ENCODE measurements around the gene PRDM8. TPM values are rescaled to one million over a fixed set of nuclear protein-coding genes. Genes with fewer than 3 reads are reported as not detected.

Gene PRDM8
- total RNA-seq, 1 donor = 3.6 TPM

DNA sequence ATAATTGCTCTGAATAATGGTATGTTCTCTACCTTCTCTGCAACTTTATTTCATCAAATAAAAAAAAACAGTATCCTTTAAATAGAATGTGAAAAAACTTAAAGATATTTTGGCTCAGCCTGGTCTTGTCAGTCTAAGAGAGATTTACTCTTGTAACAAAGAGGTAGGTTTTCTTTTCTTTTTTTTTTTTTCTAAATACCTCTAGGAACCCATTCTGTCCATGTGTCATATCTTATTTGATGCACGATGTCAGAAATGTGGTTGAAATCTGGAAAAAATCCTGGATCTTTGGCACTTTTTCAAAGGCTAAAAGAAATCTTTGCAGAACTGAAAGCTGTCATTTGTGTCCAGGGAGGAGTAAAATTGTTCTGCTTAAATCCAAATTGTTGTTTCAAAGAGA, 51.8 kb downstream of the PRDM8 start:
- Histone ChIP-seq H3K4me2 (ENCODE audit: insufficient read depth, low read length) (peak overlapping the region; percentile 50), H3K79me2 (ENCODE audit: insufficient read depth, low read length) (no peaks in the 10 kb centered on the region), H4K20me1 (ENCODE audit: insufficient read depth, low read length) (no peaks in the 10 kb centered on the region), H3K36me3 (ENCODE audit: insufficient read depth, low read length) (no peaks in the 10 kb centered on the region), H2AFZ (ENCODE audit: low read length) (no peak overlapping the region), H3K27ac (ENCODE audit: low read depth, low read length) (peak overlapping the region; percentile 9), H3K27me3 (ENCODE audit: insufficient read depth, low read length) (no peaks in the 10 kb centered on the region), H3K4me1 (ENCODE audit: insufficient read depth, low read length) (peaks cover 28% of the 10 kb centered on the region), H3K4me3 (ENCODE audit: insufficient read depth, low read length) (no peak overlapping the region), H3K9me3 (ENCODE audit: low read depth, low read length) (no peaks in the 10 kb centered on the region)
- no peak for DNase-seq (ENCODE audit: insufficient read length, low spot score, missing footprints)
- TF ChIP-seq, protein P1, sequence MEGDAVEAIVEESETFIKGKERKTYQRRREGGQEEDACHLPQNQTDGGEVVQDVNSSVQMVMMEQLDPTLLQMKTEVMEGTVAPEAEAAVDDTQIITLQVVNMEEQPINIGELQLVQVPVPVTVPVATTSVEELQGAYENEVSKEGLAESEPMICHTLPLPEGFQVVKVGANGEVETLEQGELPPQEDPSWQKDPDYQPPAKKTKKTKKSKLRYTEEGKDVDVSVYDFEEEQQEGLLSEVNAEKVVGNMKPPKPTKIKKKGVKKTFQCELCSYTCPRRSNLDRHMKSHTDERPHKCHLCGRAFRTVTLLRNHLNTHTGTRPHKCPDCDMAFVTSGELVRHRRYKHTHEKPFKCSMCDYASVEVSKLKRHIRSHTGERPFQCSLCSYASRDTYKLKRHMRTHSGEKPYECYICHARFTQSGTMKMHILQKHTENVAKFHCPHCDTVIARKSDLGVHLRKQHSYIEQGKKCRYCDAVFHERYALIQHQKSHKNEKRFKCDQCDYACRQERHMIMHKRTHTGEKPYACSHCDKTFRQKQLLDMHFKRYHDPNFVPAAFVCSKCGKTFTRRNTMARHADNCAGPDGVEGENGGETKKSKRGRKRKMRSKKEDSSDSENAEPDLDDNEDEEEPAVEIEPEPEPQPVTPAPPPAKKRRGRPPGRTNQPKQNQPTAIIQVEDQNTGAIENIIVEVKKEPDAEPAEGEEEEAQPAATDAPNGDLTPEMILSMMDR (IDR thresholded peaks at IDR 0.05; ENCODE audit: extremely low read depth, low read depth, low read length) = no peak

GRCh38 chr4:80252427-80252826, 55.1 kb downstream of the PRDM8 start:
- Histone ChIP-seq H3K27ac (ENCODE audit: low read depth, low read length) (peak overlapping the region; percentile 38), H3K27me3 (ENCODE audit: insufficient read depth, low read length) (no peaks in the 10 kb centered on the region), H3K4me2 (ENCODE audit: insufficient read depth, low read length) (no peak overlapping the region), H3K9me3 (ENCODE audit: low read depth, low read length) (no peaks in the 10 kb centered on the region), H2AFZ (ENCODE audit: low read length) (no peak overlapping the region), H3K4me3 (ENCODE audit: insufficient read depth, low read length) (no peak overlapping the region), H3K4me1 (ENCODE audit: insufficient read depth, low read length) (peaks cover 53% of the 10 kb centered on the region), H4K20me1 (ENCODE audit: insufficient read depth, low read length) (no peaks in the 10 kb centered on the region), H3K36me3 (ENCODE audit: insufficient read depth, low read length) (no peaks in the 10 kb centered on the region), H3K79me2 (ENCODE audit: insufficient read depth, low read length) (peaks cover 2% of the 10 kb centered on the region)
- no peak for DNase-seq (ENCODE audit: insufficient read length, low spot score, missing footprints)
- TF ChIP-seq, protein P1 (IDR thresholded peaks at IDR 0.05; ENCODE audit: extremely low read depth, low read depth, low read length) = no peak

- Histone ChIP-seq H3K79me2 (ENCODE audit: insufficient read depth, low read length) (peaks cover 2% of the 10 kb centered on the region), H3K4me2 (ENCODE audit: insufficient read depth, low read length) (no peak overlapping the region), H2AFZ (ENCODE audit: low read length) (peak overlapping the region; percentile 34), H3K27ac (ENCODE audit: low read depth, low read length) (peak overlapping the region; percentile 38), H3K4me3 (ENCODE audit: insufficient read depth, low read length) (no peak overlapping the region), H4K20me1 (ENCODE audit: insufficient read depth, low read length) (no peaks in the 10 kb centered on the region), H3K36me3 (ENCODE audit: insufficient read depth, low read length) (no peaks in the 10 kb centered on the region), H3K27me3 (ENCODE audit: insufficient read depth, low read length) (no peaks in the 10 kb centered on the region), H3K4me1 (ENCODE audit: insufficient read depth, low read length) (peaks cover 55% of the 10 kb centered on the region), H3K9me3 (ENCODE audit: low read depth, low read length) (no peaks in the 10 kb centered on the region)
- TF ChIP-seq, protein P1 (IDR thresholded peaks at IDR 0.05; ENCODE audit: extremely low read depth, low read depth, low read length) = no peak
- no peak for DNase-seq (ENCODE audit: insufficient read length, low spot score, missing footprints)
Observed at GRCh38 chr4:80252953-80253352, 55.6 kb downstream of the PRDM8 start.

DNA sequence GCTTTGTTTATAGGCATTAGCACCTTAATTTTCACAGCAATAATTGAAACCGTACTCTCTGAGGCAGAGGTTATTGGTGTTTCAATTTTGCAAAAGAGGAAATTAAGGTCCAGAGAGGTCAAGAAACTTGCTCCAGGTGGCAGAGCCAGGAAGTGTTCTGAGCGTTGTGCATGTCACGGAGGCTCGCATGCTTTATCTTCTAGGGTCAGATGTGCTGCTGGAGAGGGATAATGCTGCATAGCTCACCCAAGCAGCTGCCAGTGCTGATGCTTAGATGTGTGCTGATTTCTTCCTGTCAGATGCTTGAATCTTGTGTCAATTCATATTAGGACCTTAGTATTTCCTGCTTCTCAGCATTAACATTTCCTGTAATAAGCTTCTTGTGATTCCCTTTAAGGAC, 56.2 kb downstream of the PRDM8 start:
- H3K79me2 ChIP-seq (ENCODE audit: insufficient read depth, low read length) = peaks cover 2% of the 10 kb centered on the region
- TF ChIP-seq, protein P1 (IDR thresholded peaks at IDR 0.05; ENCODE audit: extremely low read depth, low read depth, low read length) = no peak
- H3K9me3 ChIP-seq (ENCODE audit: low read depth, low read length) = no peaks in the 10 kb centered on the region
- H3K27ac ChIP-seq (ENCODE audit: low read depth, low read length) = peak overlapping the region; percentile 38
- no peak for DNase-seq (ENCODE audit: insufficient read length, low spot score, missing footprints)
- peak overlapping the region; percentile 15 for H3K4me2 ChIP-seq (ENCODE audit: insufficient read depth, low read length)
- no peaks in the 10 kb centered on the region for H3K27me3 ChIP-seq (ENCODE audit: insufficient read depth, low read length)
- H2AFZ ChIP-seq (ENCODE audit: low read length) = peak overlapping the region; percentile 34
- H3K4me3 ChIP-seq (ENCODE audit: insufficient read depth, low read length) = no peak overlapping the region
- peaks cover 57% of the 10 kb centered on the region for H3K4me1 ChIP-seq (ENCODE audit: insufficient read depth, low read length)
- no peaks in the 10 kb centered on the region for H3K36me3 ChIP-seq (ENCODE audit: insufficient read depth, low read length)
- no peaks in the 10 kb centered on the region for H4K20me1 ChIP-seq (ENCODE audit: insufficient read depth, low read length)

Other genes starting within 250 kb of the PRDM8 start
- gene ANTXR2, start 124.3 kb upstream of the PRDM8 start, total RNA-seq = 86.9 and 97.4 TPM in 2 replicates
- gene FGF5, start 69.2 kb downstream of the PRDM8 start, total RNA-seq = 7.7 and 10.5 TPM in 2 replicates
- 1.5 and 2.5 TPM in 2 replicates for gene CFAP299, start 138.2 kb downstream of the PRDM8 start, total RNA-seq